HEK293T (cell line): ENCODE results near the gene ZNF516.

Experiments used
- CTCF ChIA-PET: fragments of 350-600 bp; formaldehyde crosslinking; extraction: SDS; loops from one replicate; lab custom pipeline; 2021; ENCODE audit warnings: antibody characterized with exemption, inconsistent platforms; lab: Yijun Ruan, JAX
- POLR2A ChIA-PET: fragments of 350-600 bp; formaldehyde crosslinking; extraction: SDS; loops from one replicate; lab custom pipeline; 2020; ENCODE audit warnings: antibody characterized with exemption, inconsistent platforms; lab: Yijun Ruan, JAX
- DNase-seq: peaks from one replicate; pipeline ENCODE4 v3.0.0; 2012; ENCODE audit warnings: mixed read lengths; ENCODE audit errors: extremely low spot score
- ARNT ChIP-seq: fragments of 450-650 bp; IDR thresholded peaks from 2 replicates; pipeline ENCODE4 v1.6.1; 2017; ENCODE audit warnings: mild to moderate bottlenecking
- BHLHE40 ChIP-seq: fragments of 450-650 bp; IDR thresholded peaks from 2 replicates; pipeline ENCODE4 v1.6.1; 2016; ENCODE audit warnings: mild to moderate bottlenecking, moderate library complexity, borderline replicate concordance
- CTBP1 ChIP-seq: fragments of 450-650 bp; IDR thresholded peaks from 2 replicates; pipeline ENCODE4 v1.6.1; 2016; ENCODE audit warnings: borderline replicate concordance
- ELF4 ChIP-seq: fragments of 450-650 bp; IDR thresholded peaks from 2 replicates; pipeline ENCODE4 v1.6.1; 2017; ENCODE audit warnings: antibody characterized with exemption
- FOXA1 ChIP-seq: fragments of 450-650 bp; IDR thresholded peaks from 2 replicates; pipeline ENCODE4 v1.6.1; 2016; ENCODE audit warnings: mild to moderate bottlenecking
- FOXK2 ChIP-seq: fragments of 450-650 bp; IDR thresholded peaks from 2 replicates; pipeline ENCODE4 v1.6.1; 2016; ENCODE audit warnings: mild to moderate bottlenecking
- FOXM1 ChIP-seq: fragments of 450-650 bp; IDR thresholded peaks from 2 replicates; pipeline ENCODE4 v1.6.1; 2017; ENCODE audit warnings: mild to moderate bottlenecking, borderline replicate concordance
- HDGF ChIP-seq: fragments of 450-650 bp; IDR thresholded peaks from 2 replicates; pipeline ENCODE4 v1.6.1; 2017; ENCODE audit warnings: antibody characterized with exemption, borderline replicate concordance
- L3MBTL2 ChIP-seq: fragments of 450-650 bp; conservative IDR thresholded peaks from 2 replicates; pipeline ENCODE4 v1.6.1; 2016; ENCODE audit warnings: mild to moderate bottlenecking
- LEF1 ChIP-seq: fragments of 450-650 bp; IDR thresholded peaks from 2 replicates; pipeline ENCODE4 v1.6.1; 2017; ENCODE audit warnings: mild to moderate bottlenecking, borderline replicate concordance
- NFRKB ChIP-seq: fragments of 450-650 bp; IDR thresholded peaks from 2 replicates; pipeline ENCODE4 v1.6.1; 2016; ENCODE audit warnings: mild to moderate bottlenecking, moderate library complexity
- PKNOX1 ChIP-seq: fragments of 450-650 bp; IDR thresholded peaks from 2 replicates; pipeline ENCODE4 v1.6.1; 2016
- SP1 ChIP-seq: fragments of 450-650 bp; IDR thresholded peaks from 2 replicates; pipeline ENCODE4 v1.6.1; 2017
- SUZ12 ChIP-seq: fragments of 450-650 bp; IDR thresholded peaks from 2 replicates; pipeline ENCODE4 v1.6.1; 2016; ENCODE audit warnings: mild to moderate bottlenecking
- TARDBP ChIP-seq: fragments of 450-650 bp; IDR thresholded peaks from 2 replicates; pipeline ENCODE4 v1.6.1; 2016
- ZNF384 ChIP-seq: fragments of 450-650 bp; IDR thresholded peaks from 2 replicates; pipeline ENCODE4 v1.6.1; 2016

ZNF516 gene

GRCh38 chr18:76368976-76369375 is 126.1 kb downstream of the ZNF516 start:
- CTCF ChIA-PET = no interaction called here
- no peak for TF ChIP-seq SUZ12
- no peak for TF ChIP-seq FOXK2
- no peak for TF ChIP-seq LEF1
- no peak for TF ChIP-seq NFRKB
- TF ChIP-seq ZNF384 = no peak
- no peak for TF ChIP-seq PKNOX1
- no peak for TF ChIP-seq TARDBP
- no peak for TF ChIP-seq L3MBTL2
- no peak for TF ChIP-seq ARNT
- TF ChIP-seq CTBP1 = no peak
- no peak for TF ChIP-seq ELF4
- TF ChIP-seq FOXA1 = no peak
- no peak for TF ChIP-seq BHLHE40
- no peak for TF ChIP-seq HDGF
- TF ChIP-seq SP1 = no peak
- TF ChIP-seq FOXM1 = no peak

GRCh38 chr18:76368271-76368670 is 126.8 kb downstream of the ZNF516 start:
- TF ChIP-seq PKNOX1 = no peak
- no peak for TF ChIP-seq HDGF
- TF ChIP-seq SUZ12 = no peak
- no peak for TF ChIP-seq FOXK2
- TF ChIP-seq ELF4 = no peak
- TF ChIP-seq BHLHE40 = no peak
- TF ChIP-seq L3MBTL2 = no peak
- no peak for TF ChIP-seq FOXA1
- no peak for TF ChIP-seq TARDBP
- no peak for TF ChIP-seq FOXM1
- TF ChIP-seq LEF1 = no peak
- no peak for TF ChIP-seq SP1
- TF ChIP-seq CTBP1 = no peak
- TF ChIP-seq ZNF384 = no peak
- TF ChIP-seq ARNT = no peak
- TF ChIP-seq NFRKB = no peak
- ChIA-PET POLR2A (no interaction called here), CTCF (no interaction called here)
- no peak for DNase-seq

More at GRCh38 chr18:76368976-76369375, 126.1 kb downstream of the ZNF516 start:
- DNase-seq = no peak
- POLR2A ChIA-PET = no interaction called here

GRCh38 chr18:76367168-76368125 is 127.6 kb downstream of the ZNF516 start:
- DNase-seq = no peak
- ChIA-PET POLR2A (no interaction called here), CTCF (no interaction called here)
- TF ChIP-seq BHLHE40 (no peak), FOXA1 (no peak), PKNOX1 (no peak), FOXK2 (no peak), ELF4 (no peak)

GRCh38 chr18:76365561-76365960 is 129.5 kb downstream of the ZNF516 start:
- TF ChIP-seq ARNT (no peak), FOXM1 (no peak), SP1 (no peak), HDGF (no peak), NFRKB (no peak)
- CTCF ChIA-PET = no interaction called here
- no peak for DNase-seq
- POLR2A ChIA-PET = no interaction called here

GRCh38 chr18:76364282-76365259 is 130.5 kb downstream of the ZNF516 start:
- DNase-seq = no peak
- ChIA-PET POLR2A (no interaction called here), CTCF (no interaction called here)
- TF ChIP-seq SUZ12 (no peak), CTBP1 (no peak), FOXK2 (no peak), PKNOX1 (no peak), HDGF (no peak), SP1 (no peak), NFRKB (no peak), FOXA1 (no peak), ARNT (no peak)
